ENCODE data around the gene PRR35.

The PRR35 gene

DNA sequence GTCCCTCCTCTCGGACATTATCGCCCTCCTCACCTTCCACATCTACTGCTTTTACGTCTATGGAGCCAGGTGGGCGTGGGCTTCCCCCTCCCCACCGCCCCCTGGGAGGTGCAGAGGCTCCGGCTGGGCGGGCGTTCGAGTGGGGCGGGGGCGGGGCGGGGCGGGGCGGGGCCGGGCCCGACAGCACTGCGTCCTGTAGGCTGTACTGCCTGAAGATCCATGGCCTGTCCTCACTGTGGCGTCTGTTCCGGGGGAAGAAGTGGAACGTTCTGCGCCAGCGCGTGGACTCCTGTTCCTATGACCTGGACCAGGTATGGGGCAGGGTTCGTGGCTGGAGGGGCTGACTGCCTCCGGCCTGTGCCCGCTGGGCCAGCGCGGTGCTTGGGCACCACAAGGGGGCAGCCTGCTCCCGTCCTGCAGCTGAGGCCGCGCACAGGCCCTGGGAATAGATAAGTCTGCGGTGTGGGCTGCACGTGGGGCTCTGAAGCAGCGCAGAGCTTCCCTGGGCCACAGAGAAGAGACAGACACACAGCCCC lies 18.7 kb downstream of the PRR35 start:
- Histone ChIP-seq H3K4me3 (replicated peaks; ENCODE audit: insufficient read depth, low read length) (no peak overlapping the region), H3K27me3 (ENCODE audit: insufficient read depth, poor library complexity, severe bottlenecking) (no peaks in the 10 kb centered on the region), H3K27ac (replicated peaks) (no peak overlapping the region)
- TF ChIP-seq GABPA (IDR thresholded peaks at IDR 0.05; ENCODE audit: low read depth) (no peak), CTCF (IDR thresholded peaks at IDR 0.05; ENCODE audit: insufficient read depth, low read length) (peak; percentile 89), POLR2AphosphoS5 (IDR thresholded peaks at IDR 0.05; ENCODE audit: low read depth) (peak; percentile 59)
- peak; percentile 71 to 85 for DNase-seq (ENCODE audit: low read depth in 1 of 2, low spot score in 1 of 2)

- DNase-seq (ENCODE audit: low read depth in 1 of 2, low spot score in 1 of 2) = no peak
- Histone ChIP-seq H3K4me3 (replicated peaks; ENCODE audit: insufficient read depth, low read length) (no peak overlapping the region), H3K27ac (replicated peaks) (no peak overlapping the region), H3K27me3 (ENCODE audit: insufficient read depth, poor library complexity, severe bottlenecking) (no peaks in the 10 kb centered on the region)
- TF ChIP-seq GABPA (IDR thresholded peaks at IDR 0.05; ENCODE audit: low read depth) (no peak), SPI1 (IDR thresholded peaks at IDR 0.05; ENCODE audit: borderline replicate concordance, low read depth) (no peak), CTCF (IDR thresholded peaks at IDR 0.05; ENCODE audit: insufficient read depth, low read length) (no peak), POLR2AphosphoS5 (IDR thresholded peaks at IDR 0.05; ENCODE audit: low read depth) (no peak)
- TF ChIP-seq, protein P1, sequence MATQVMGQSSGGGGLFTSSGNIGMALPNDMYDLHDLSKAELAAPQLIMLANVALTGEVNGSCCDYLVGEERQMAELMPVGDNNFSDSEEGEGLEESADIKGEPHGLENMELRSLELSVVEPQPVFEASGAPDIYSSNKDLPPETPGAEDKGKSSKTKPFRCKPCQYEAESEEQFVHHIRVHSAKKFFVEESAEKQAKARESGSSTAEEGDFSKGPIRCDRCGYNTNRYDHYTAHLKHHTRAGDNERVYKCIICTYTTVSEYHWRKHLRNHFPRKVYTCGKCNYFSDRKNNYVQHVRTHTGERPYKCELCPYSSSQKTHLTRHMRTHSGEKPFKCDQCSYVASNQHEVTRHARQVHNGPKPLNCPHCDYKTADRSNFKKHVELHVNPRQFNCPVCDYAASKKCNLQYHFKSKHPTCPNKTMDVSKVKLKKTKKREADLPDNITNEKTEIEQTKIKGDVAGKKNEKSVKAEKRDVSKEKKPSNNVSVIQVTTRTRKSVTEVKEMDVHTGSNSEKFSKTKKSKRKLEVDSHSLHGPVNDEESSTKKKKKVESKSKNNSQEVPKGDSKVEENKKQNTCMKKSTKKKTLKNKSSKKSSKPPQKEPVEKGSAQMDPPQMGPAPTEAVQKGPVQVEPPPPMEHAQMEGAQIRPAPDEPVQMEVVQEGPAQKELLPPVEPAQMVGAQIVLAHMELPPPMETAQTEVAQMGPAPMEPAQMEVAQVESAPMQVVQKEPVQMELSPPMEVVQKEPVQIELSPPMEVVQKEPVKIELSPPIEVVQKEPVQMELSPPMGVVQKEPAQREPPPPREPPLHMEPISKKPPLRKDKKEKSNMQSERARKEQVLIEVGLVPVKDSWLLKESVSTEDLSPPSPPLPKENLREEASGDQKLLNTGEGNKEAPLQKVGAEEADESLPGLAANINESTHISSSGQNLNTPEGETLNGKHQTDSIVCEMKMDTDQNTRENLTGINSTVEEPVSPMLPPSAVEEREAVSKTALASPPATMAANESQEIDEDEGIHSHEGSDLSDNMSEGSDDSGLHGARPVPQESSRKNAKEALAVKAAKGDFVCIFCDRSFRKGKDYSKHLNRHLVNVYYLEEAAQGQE (IDR thresholded peaks at IDR 0.05; ENCODE audit: insufficient replicate concordance, low read depth) = no peak
These were observed 20.1 kb downstream of the PRR35 start for GRCh38 chr16:580141-580945.

DNA sequence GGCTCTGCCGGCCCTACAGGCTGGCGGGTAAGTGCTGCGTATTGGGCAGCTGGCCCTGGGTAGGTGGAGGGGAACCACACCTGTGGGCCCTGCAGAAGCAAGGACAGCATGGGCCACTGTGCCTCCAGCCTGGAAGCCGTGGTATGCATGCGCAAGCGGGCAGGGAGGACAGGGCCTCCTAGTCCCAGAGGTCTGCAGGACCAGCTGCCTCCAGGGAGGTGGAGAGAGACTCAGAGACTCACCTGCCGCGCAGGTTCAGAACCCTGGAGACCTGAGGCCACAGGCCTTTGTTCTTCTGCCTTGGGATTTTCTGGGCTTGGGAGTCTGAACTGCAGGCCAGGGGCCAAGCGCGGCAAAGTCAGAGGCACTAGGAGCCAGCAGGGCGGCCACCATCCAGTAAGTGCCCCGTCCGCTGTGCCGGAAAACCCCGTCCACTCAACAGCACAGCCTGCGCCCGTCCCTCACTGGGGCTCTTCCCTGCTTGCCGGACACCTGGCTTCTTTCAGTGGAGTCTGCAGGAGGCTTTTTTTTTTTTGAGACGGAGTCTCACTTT lies 20.8 kb downstream of the PRR35 start:
- TF ChIP-seq POLR2AphosphoS5 (IDR thresholded peaks at IDR 0.05; ENCODE audit: low read depth) = no peak
- no peak for TF ChIP-seq GABPA (IDR thresholded peaks at IDR 0.05; ENCODE audit: low read depth)
- TF ChIP-seq, protein P1 (IDR thresholded peaks at IDR 0.05; ENCODE audit: insufficient replicate concordance, low read depth) = no peak
- no peak for TF ChIP-seq CTCF (IDR thresholded peaks at IDR 0.05; ENCODE audit: insufficient read depth, low read length)
- no peak for TF ChIP-seq SPI1 (IDR thresholded peaks at IDR 0.05; ENCODE audit: borderline replicate concordance, low read depth)
- Histone ChIP-seq H3K4me3 (replicated peaks; ENCODE audit: insufficient read depth, low read length) (no peak overlapping the region), H3K27ac (replicated peaks) (no peak overlapping the region), H3K27me3 (ENCODE audit: insufficient read depth, poor library complexity, severe bottlenecking) (no peaks in the 10 kb centered on the region)
- no peak for DNase-seq (ENCODE audit: low read depth in 1 of 2, low spot score in 1 of 2)
